ENCODE measurements around the gene SVBP. TPM values are rescaled to one million over a fixed set of nuclear protein-coding genes. Genes with fewer than 3 reads are reported as not detected.
"Not testable (repeated sequence)": the region's sequence is repeated elsewhere in the genome, so short reads cannot be mapped to it uniquely, and the experiment has no call there.

SVBP gene
- total and polyA plus RNA-seq, 12 donors: 11.6 to 31.7 (median 14.5) TPM

GRCh38 chr1:42860339-42861013, 43.3 kb upstream of the SVBP start:
- Histone ChIP-seq H3K9me3 (peaks cover 0 to 12% (median 0%) of the 10 kb centered on the region in 11 donors), H3K4me3 (no peak overlapping the region), H3K36me3 (no peaks in the 10 kb centered on the region), H3K27me3 (peaks cover 0 to 27% (median under 1%) of the 10 kb centered on the region in 7 donors), H3K27ac (no peak overlapping the region), H3K4me1 (no peaks in the 10 kb centered on the region)
- ATAC-seq: no peak
- TF ChIP-seq CTCF (IDR thresholded peaks at IDR 0.05): no peak
- no peak for DNase-seq
- 74 to 87% methylated on average over 4 of the region's 4 CpGs for WGBS, 2 donors
- intact Hi-C loops (cut with DNase I): no loop called here

GRCh38 chr1:42859366-42859765, 42.2 kb upstream of the SVBP start:
- intact Hi-C loops (cut with DNase I): not testable (repeated sequence)

GRCh38 chr1:42856554-42856953, 39.4 kb upstream of the SVBP start:
- DNase-seq; intact Hi-C loops (cut with DNase I); H3K4me3 ChIP-seq; H3K36me3 ChIP-seq; ATAC-seq; H3K27ac ChIP-seq: not testable (repeated sequence)
- 88 to 89% methylated on average over 3 of the region's 3 CpGs for WGBS, 2 donors
- Histone ChIP-seq H3K9me3 (peaks cover 0 to 18% (median 0%) of the 10 kb centered on the region in 11 donors), H3K4me1 (peaks cover 0 to 11% (median 0%) of the 10 kb centered on the region in 9 donors), H3K27me3 (peaks cover 0 to 17% (median 0%) of the 10 kb centered on the region in 7 donors)

More at GRCh38 chr1:42859366-42859765, 42.2 kb upstream of the SVBP start:
- Histone ChIP-seq H3K27me3 (peaks cover 0 to 27% (median 0%) of the 10 kb centered on the region in 7 donors), H3K9me3 (peaks cover 0 to 12% (median 0%) of the 10 kb centered on the region in 11 donors)
- WGBS, 2 donors: 82 to 87% methylated on average over 5 of the region's 5 CpGs
- not testable (repeated sequence) for H3K27ac ChIP-seq, ATAC-seq, DNase-seq, H3K36me3 ChIP-seq, H3K4me1 ChIP-seq, H3K4me3 ChIP-seq

- H3K27ac ChIP-seq: peak overlapping the region in 3 of 10 donors; percentile 1 to 6 (median 4)
Measured at GRCh38 chr1:42853116-42853884, 36.1 kb upstream of the SVBP start.

More at GRCh38 chr1:42853116-42853884, 36.1 kb upstream of the SVBP start:
- ATAC-seq (peak in 3 of 8 donors; percentile 21 to 56 (median 48)), DNase-seq (no peak)
- 74 to 80% methylated on average over 6 of the region's 6 CpGs for WGBS, 2 donors
- peaks cover 0 to 11% (median 0%) of the 10 kb centered on the region in 9 donors for H3K4me1 ChIP-seq
- intact Hi-C loops (cut with DNase I): no loop called here
- H3K36me3 ChIP-seq: peaks cover 0 to 34% (median 20%) of the 10 kb centered on the region in 9 donors
- TF ChIP-seq CTCF (IDR thresholded peaks at IDR 0.05): no peak
- peaks cover 0 to 12% (median 0%) of the 10 kb centered on the region in 11 donors for H3K9me3 ChIP-seq
- no peaks in the 10 kb centered on the region for H3K27me3 ChIP-seq
- no peak overlapping the region for H3K4me3 ChIP-seq
